ENCODE data around the gene CPLX1. TPM values are rescaled to one million over a fixed set of nuclear protein-coding genes. Genes with fewer than 3 reads are reported as not detected.

CPLX1 gene
- not detected for total RNA-seq

DNA sequence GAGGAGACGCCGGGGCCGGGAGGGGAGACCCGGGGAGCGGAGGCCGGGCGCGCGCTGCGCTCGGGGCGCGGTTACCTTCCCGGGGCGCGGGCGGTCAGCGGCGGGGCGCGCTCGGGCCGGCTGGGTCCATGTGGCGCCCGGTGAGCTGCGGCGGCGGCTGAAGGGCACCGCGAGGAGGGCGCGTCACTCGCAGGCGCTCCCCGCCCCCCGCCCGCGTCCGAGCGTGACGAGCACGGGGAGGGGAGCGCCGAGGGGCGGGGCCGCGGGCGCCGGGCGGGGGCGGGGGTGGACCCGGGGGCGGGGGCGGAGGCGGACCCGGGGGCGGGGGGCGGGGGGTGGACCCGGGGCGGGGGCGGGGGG is at the start of gene CPLX1:
Gene CPLX1 (minus strand): TSS at position 159 of the 360 bp plus-strand sequence. CDS start 1,607 bp downstream, outside the sequence.
- DNase-seq = no peak

DNA sequence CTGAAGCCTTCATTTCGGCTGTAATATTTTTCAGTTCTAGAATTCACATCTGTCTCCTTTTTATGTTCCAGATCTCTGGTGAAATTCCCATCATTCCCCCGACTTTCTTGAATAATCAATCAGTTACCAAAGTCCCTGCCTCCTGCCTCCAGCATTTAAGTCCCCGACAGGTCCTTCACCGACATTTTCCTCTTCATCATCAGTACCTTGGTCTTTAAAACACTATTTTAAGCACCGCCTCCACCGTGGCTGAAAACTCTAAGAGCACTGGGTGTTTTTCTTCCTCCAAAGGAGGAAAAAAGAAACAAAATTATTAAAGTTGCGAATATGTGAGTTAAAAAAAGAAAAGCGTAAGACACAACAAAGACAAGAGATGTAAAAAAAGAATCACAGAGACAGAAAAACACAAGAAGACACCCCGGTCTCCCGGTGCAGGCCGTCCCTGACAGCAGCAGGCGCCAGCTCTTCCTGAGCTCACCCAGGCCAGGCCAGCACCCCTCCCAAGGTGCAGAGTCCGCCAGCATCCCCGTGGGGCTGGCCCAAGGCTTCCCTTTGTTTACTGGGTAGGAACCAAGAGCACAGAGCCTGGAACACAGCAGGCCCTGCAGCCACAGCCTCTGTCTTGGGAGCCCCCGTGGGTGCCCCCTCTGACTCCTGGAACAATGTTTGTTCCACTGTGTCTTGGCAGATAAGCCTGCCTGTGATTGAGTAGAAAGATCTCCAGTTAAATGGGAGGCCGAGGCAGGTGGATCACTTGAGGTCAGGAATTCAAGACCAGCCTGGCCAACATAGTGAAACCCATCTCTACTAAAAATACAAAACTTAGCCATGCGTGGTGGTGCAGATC is 49.3 kb upstream of the CPLX1 start:
- no peak for DNase-seq

DNA sequence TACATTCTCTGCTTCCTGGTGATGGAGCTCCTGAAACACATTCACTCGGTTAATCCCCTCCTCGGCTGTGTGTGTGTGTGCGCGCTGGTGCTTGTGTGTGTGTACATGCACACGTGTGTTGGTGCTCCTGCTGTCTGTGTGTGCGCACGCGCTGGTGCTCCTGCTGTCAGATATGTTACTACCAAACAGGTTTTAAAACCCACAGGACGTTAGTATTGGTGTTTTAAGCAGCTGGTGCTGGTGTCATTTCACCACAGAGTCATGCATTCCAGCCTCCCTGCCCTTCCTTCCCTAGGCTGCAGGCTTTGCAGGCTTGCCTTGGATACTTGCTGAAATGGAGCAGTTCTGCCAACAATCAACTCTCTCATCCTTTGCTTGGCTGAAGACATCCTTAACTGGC is 48.1 kb upstream of the CPLX1 start:
- no peak for DNase-seq

DNA sequence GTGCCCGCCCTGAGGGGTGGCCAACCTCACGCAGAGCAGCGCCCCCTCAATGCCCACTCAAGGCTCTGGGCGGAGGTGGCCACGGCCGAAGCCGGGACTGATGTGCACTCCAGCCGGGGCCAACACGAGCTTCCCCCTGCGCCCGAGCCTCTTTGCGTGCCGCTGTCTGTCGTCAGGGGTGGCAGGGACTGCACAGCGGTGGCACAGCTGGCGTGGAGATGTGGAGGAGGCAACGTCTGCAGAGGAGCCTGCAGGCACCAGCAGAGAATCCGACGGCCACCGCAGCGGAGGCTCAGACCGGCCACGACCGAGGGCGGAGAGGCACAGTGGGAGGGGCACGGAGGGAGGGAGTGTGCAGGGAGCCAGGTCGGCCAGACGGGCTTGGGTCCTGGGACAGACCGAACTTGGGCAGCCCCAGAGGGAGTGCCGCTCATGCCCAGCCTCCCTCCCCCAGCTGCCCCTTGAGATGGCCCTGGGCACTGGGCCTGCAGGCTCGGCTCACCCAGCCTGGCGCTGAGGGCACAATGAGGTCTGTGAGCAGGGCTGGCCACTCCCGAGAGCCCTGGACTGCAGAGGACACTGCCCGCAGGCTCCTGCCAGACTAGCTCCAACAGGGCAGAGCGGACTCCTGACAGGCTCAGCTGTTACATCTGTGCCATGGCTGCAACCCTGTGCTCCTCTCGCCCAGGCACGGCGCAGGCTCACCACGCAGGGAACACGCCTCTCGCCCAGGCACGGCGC is 46.5 kb upstream of the CPLX1 start:
- DNase-seq = no peak

DNA sequence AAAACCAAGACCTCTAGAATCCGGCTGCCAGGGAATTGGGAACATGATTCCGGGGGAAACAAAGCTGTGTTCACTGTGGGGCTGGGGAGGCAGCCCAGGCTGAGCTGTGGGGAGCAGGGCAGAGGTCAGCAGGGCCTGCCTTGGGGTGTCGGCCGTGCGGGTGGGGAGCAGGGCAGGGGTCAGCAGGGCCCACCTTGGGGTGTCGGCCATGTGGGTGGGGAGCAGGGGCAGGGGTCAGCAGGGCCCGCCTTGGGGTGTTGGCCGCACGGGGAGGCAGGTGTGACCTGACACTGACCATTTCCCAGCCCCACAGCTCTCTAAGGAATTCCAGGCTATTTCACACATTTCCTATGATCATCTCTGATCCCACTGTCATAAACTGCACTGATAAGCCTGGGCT is 45.6 kb upstream of the CPLX1 start:
- DNase-seq = no peak

DNA sequence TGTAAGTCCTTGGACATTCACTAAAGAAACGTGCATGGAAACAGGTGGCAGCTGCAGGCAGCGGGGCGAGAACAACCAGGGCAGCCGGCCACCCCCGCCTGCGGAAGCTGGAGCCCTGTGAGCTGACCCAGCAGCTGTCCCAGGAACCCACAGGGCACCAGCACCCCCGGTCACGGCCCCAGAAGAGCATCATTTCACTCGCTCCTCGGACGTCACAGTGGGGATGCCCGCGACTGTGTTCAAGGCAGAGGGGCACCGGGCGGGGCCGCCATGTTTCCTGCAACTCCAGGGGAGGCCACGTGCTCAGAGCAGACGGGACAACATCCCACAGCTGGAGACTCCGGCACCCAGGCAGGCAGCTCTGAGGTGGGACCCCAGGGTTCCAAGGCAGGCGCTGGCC is 45.0 kb upstream of the CPLX1 start:
- no peak for DNase-seq

DNA sequence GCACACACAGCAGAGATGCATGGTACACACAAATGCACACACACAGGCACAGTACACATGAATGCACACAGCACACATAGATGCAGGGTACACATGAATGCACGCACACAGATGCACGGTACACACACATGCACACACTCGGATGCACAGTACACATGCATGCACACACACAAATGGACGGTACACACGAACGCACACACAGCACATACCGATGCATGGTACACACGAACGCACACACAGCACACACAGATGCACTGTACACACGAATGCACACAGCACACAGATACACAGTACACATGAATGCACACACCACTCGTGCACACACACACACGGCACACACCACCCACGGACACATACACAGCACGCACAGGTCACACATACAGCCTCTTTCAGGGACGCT is 43.8 kb upstream of the CPLX1 start:
- DNase-seq = no peak

DNA sequence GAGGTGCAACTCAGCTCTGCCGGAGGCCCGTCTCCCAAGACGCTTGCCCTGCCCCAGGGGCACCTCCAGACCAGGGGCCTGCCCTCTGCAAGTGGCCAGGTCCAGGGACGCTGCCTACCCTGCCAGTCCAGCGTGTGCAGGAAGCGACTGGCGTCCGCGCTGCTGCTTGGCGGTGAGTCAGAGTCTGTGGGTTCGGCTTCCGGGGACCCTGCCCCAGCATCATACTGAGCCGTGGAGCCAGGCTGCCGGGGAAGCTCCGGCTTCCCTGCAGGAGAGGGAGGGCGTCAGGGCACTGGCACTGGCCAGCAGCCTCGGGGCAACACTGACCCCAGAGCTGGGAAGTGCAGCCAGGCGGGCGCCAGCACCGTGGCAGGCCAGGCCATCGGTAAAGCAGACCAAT is 42.5 kb upstream of the CPLX1 start:
- no peak for DNase-seq

DNA sequence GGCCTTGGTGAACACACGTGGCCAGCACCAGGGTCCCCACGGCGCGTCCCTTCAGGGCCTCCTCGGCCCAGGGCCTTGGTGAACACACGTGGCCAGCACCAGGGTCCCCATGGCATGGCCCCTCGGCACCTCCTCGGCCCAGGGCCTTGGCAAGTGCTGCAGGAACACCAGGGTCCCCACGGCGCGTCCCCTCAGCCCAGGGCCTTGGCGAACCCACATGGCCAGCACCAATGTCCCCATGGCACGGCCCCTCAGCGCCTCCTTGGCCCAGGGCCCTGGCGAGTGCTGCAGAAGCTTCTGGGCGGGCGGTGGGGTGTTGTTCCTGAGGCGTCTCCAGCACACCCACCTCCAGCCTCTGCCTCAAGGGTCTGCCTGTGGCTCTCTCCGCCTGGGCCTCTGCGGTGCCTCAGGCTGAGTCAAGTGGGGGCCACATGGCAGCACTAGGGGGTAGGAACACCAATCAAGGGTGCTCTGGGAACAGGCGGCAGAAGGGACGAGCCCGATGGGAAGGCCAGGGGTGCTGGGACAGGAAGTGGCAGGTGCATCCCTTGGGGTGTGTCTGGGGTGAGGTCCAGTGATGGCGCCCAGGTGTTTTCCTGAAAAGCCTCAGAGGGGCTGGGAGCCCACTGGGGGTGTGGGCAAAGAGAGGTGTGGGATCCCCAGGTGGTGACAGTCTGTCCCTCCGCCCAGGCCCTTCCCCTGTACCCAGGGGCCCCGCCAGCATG is 41.8 kb upstream of the CPLX1 start:
- DNase-seq = no peak

DNA sequence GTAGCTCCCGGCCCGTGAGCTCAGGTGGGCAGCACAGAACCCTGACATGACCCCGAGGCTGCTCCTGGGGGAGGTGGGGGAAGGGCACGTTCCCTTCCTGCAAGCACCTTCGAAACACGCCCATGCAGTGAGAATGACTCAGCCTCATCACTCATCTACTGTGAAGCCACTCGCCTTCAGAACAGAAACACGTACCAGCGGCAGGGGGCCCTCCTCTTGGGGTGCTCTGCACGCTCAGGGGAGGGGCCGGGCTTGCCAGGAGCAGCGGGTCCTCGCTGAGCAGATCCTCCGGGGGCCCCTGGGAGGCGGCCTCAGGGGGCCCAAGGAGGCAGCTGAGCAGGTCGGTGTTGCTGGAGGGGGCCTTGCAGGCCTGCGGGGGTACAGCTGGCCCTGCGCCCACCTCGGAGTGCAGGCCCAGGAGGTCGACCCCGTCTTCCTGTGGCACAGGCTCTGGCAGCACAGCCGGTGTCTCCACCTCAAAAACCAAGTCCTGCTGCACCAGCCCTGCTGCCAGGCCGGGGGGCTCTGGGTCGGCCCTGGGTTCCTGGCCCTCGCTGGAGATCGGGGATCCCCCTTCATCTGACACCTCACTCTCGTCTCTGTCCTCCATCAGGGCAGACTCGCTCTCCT is 40.9 kb upstream of the CPLX1 start:
- DNase-seq = no peak

DNA sequence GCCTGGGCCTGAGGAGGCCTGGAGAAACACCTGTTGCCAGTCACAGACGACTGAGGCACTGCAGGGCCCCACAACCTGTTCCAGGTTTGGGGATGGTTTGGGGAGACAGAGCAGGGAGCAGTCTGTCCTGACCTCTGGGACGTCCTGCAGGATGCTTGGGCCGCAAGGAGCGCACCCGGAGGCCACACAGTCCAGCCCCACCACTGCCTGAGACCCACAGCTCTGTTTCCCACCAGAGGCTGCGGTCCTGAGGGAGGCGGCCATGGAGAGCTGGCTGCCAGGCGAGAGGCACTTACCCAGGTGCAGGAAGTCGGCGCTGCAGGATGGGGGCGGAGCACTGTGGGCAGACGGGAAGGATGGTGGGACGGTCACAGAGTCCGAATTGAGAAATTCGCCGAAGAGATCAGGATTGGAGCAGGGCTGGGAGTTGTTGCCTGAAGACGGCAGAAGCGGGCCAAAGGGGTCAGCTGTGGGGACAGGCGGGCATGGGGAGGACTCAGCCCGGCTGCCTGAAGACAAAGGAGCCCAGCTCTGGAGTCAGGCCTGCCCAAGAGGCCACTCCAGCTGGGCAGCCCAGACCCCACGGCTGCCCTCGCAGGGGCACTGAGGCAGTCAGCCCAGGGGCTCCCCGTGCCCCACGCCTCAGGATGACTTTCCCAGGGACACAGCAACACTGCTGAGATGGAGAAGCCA is 40.3 kb upstream of the CPLX1 start:
- no peak for DNase-seq

DNA sequence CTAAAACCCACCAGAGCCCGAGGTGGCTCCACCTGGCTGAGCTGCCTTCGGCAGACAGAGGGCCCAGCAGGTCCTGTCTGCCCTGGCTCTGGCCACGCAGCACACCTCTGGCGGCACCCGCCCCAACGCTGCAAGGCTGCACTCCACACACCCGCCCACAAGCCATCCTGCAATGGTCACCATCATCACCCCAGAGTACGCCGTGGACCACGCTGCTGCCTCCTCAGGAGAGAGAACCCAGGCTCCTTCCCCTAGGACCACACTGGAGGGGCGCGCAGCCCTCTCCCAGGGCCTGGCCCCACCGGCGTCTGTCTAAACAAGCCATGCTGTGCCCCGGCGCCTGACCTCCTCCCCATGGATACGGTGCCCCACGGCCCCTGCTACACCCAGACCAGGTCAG is 39.6 kb upstream of the CPLX1 start:
- no peak for DNase-seq

DNA sequence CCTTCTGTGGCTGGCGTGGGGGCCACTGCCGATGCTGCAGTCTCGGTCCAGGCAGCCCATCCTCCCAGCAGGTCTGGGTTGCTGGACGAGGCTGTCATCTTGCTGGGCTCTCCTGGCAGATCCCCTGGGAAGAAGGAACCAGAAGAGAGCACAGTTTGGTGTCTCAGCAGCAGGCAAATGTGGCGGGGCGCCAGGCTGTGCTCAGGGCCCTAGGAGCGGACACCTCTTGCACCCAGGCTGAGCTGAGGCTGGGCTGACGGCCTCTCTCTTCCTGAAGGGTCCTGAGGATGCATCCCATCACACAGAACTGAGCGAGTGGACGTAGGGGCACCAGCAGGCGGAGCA is 39.2 kb upstream of the CPLX1 start:
- DNase-seq = no peak

DNA sequence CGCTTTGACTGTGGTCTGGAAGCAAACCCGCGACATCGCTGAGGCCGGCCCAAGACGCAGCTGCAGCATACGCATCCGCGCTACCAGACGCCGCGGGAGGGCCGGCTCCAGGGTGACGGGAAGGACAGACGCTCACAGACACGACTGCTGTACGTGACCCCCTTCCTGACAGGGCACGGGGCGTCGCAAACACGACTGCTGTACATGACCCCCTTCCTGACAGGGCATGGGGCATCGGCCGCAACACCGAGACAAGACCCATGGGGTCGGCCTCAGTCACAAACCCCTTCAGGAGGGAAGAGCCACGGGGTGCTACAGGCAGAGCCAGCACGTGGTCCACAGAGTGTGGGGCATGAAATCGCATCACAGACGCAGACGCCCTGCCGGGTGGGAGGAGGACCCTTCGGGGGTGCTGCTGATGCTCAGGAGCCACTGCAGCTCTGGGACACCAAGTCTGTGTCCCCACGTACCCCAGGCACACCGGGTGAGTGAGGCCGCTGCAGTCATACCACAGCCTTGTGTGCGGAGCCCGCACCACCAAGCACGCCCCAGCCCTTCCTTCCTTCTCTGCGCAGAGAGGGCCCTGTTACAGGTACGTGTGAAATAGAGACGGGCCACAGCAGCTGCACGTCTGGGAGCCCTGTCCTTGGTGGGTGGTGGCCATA is 38.7 kb upstream of the CPLX1 start:
- no peak for DNase-seq

DNA sequence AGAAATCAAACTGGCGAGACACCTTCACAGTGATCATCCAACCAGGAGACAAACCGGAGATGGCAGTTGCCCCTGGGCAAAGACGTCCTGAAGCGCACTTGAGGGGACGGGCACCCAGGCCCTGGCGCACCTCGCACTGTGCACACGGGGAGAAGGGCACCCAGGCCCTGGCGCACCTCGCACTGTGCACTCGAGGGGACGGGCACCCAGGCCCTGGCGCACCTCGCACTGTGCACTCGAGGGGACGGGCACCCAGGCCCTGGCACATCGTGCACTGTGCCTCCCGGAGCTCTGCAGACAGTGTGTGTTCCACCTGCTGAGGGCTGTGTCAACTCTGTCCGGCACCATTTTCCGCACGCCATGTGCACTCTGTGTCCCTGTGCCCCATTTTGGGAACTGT is 34.6 kb upstream of the CPLX1 start:
- no peak for DNase-seq

DNA sequence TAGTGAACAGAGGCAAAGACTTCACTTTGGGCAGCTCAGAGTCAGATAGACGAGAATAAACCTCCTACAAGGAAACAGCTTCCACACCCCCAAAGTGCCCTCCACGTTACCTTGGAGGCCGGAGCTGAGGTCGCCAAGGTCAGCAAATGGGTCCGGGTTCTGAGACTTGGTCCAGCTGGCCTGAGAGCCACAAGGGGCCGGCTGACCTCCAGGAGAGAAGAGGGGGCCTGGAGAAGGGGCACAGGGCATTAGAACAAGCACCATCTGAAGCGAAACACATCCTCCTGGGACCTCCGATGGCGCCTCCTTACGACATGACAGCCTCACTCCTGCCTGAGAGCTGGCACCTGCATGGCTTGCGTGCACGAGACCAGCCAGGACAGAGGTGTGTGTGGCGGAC is 33.6 kb upstream of the CPLX1 start:
- no peak for DNase-seq

DNA sequence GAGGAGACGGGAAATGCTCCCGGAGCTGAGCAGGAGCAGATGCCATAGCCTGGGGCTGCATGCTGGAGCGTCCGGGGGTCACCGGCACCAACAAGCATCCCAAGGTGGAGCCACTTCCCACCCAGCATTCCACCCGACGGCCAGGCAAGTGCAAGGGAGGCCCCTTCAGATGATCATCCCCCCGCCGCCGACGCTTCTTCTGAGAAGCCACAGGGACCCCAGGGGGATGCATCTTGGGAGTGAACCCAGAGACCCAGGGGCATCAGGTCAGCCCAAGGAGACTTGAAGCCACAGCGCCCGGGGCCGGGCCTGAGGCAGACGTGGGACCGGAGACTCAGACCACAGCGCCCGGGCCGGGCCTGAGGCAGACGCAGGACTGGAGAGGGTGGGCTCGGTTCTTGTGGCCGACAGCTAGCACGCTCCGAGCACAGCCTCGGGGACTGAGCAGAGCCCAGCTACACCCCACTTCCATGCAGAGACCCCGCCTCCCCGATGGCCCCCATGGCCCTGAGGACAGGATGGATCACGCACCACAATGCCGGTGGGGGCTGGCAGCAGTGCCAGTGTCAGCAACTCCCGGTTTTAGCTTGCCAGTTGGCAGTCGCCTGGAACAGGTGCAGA is 33.0 kb upstream of the CPLX1 start:
- DNase-seq = no peak

DNA sequence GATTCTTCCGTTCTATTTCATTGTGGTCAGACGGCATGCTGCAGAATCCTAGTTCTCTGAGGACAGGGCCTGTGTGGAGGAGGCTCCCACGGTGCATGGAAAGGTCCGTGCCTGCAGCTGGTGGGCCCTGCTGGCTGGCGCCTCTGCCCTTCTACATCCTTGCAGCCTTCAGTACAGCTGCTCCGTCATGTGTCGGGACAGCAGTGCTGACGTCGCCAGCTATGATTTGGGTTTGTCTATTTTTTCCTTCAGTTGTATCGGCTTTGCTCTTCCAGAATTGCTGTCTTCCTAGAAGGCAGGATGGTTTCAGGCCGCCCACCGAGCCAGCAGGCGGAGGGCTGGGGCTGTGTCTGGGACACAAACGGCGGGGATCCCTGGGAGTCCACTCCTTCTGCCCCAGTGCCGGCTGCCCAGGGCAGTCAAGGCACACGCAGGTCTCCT is 32.1 kb upstream of the CPLX1 start:
- no peak for DNase-seq

DNA sequence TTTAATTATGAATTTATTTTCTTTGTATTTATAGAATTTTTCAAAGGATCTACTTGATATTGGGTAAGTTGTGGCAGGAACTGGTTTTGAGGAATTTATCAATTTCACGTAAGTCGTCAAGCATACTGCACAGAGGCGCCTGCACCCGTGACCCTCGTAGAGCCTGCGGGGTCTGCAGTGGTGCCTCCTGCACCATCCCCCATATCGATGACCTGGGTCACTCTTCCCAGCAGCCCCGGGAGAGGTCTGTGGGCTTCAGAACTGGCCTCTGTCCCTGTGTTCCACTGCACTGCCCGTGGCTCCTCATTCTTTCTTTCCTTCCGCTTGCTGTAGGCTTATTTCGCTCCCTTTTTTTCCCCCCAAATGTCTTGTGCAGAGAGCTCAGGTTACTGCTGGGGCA is 31.5 kb upstream of the CPLX1 start:
- DNase-seq = no peak

DNA sequence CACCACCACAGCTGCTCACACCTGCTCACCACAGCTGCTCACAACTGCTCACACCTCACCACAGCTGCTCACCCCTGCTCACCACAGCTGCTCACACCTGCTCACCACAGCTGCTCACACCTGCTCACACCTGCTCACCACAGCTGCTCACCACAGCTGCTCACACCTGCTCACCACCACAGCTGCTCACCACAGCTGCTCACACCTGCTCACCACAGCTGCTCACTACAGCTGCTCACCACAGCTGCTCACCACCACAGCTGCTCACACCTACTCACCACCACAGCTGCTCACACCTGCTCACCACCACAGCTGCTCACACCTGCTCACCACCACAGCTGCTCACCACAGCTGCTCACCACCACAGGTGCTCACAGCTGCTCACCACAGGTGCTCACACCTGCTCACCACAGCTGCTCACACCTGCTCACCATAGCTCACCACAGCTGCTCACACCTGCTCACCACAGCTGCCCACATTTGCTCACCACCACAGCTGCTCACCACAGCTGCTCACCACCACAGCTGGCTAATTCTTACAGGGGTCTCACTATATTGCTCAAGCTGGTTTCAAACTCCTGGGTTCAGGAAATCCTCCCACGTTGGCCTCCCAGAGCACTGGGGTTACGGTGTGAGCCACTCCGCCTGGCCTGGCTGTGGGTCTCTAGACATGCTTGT is 30.4 kb upstream of the CPLX1 start:
- DNase-seq = no peak

DNA sequence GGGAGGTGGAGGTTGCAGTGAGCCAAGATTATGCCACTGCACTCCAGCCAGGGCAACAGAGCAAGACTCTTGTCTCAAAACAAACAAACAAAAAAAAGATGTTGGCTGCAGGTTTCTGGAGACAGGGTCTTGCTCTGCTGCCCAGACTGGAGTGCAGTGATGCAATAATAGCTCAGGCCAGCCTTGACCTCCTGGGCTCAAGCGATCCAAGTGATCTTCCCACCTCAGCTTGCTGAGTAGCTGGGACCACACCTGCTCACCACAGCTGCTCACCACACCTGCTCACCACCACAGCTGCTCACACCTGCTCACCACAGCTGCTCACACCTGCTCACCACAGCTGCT is 29.9 kb upstream of the CPLX1 start:
- no peak for DNase-seq

Data from effector CD4-positive, alpha-beta T cell (primary cell).